MG63 (cell line): ENCODE measurements around the gene TLE6. TPM values are rescaled to one million over a fixed set of nuclear protein-coding genes. Genes with fewer than 3 reads are reported as not detected.
A peak's percentile ranks its signal among the peaks of the same experiment; 100 is the strongest.
"Not testable (repeated sequence)": the region's sequence is repeated elsewhere in the genome, so short reads cannot be mapped to it uniquely, and the experiment has no call there.

Experiments used
- DNase-seq: peaks from one replicate; pipeline ENCODE4 v3.0.0-alpha.2; 2020
- H3K27me3 ChIP-seq: fragments of 250-450 bp; sonication (Bioruptor Pico); 2 replicates; pipeline ENCODE4 v1.5.1; 2020; ENCODE audit warnings: mild to moderate bottlenecking, moderate library complexity
- H3K36me3 ChIP-seq: fragments of 250-450 bp; sonication (Bioruptor Pico); 2 replicates; pipeline ENCODE4 v1.5.1; 2020; ENCODE audit warnings: mild to moderate bottlenecking, moderate library complexity
- H3K4me3 ChIP-seq: fragments of 250-450 bp; sonication (Bioruptor Pico); 2 replicates; pipeline ENCODE4 v1.5.1; 2020; ENCODE audit warnings: mild to moderate bottlenecking, moderate library complexity
- H3K9me3 ChIP-seq: fragments of 250-450 bp; sonication (Bioruptor Pico); 2 replicates; pipeline ENCODE4 v1.5.1; 2020; ENCODE audit warnings: mild to moderate bottlenecking, moderate library complexity
- total RNA-seq: library from RNA; depleted of rRNA; stranded (reverse); fragments of >200 nt; shearing (Covaris generic); gene quantifications from 2 replicates; pipeline ENCODE4 v1.2.3, GENCODE V29; 2014; ENCODE audit warnings: low replicate concordance; rRNA removed

Gene TLE6
- not detected in 2 replicates for total RNA-seq

DNA sequence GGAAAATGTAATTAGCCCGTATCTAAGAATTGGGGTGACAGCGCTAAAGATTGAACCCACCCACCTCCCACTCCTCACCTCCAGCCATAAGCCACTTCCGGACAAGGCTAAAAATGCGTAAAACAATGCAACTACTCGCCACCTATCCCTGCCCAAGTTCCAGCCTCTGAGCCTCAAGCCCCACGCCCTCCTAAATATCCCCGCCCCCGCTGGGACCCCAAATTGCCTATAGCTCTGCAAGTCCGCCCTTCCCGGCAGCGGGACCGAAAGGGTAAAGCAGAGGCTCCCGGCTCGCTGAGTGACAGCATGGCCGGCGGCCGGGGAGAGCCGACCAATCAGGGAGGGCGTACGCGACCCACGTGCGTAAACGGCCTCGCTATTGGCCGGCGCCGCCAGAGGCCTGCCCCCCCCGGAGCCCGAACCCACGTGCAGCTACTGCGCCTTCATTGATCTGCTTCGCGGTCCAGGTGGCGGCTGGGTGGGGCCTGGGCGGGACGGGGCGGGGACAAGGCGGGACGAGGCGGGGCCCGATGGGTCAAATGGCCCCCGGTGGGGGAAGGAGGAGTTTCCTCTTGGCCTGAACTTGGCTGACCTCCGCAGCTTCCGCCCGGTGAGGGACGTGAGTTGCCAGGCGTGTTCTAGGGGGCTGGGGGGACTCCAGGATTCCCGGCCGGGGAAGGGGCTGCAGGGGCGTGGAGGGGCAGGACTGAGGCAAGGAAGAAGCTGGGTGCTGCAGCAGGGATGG, at the start of gene TLE6:
Gene TLE6, plus strand, starts transcription at position 564 of the 745 bp plus-strand sequence. CDS start 670 bp downstream, outside the sequence.
- DNase-seq: peak; percentile 94
- peak within 1 kb of the TSS; percentile 58 for H3K4me3 ChIP-seq
- H3K9me3 ChIP-seq: no peaks in the 10 kb centered on the region
- H3K36me3 ChIP-seq: no peaks in the 10 kb centered on the region
- H3K27me3 ChIP-seq: no peaks in the 10 kb centered on the region

DNA sequence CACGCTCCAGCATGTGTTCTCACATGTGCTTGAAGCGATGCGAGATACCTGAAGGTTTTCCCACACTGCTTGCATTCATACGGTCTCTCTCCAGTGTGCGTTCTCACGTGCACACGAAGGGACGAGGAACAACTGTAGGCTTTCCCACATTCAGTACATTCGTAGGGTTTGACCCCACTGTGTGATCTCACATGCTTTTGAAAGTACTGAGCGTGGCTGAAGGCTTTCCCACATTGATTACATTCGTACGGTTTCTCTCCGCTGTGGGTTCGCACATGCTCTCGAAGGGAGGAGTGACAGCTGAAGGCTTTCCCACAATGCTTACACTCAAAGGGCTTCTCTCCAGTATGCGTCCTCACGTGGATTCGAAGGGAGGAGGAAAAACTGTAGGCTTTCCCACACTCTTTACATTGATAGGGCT, 43.9 kb upstream of the TLE6 start:
- Histone ChIP-seq H3K36me3 (peaks cover 21% of the 10 kb centered on the region), H3K27me3 (no peaks in the 10 kb centered on the region), H3K4me3 (no peak overlapping the region), H3K9me3 (peaks cover 15% of the 10 kb centered on the region)
- DNase-seq: no peak

- Histone ChIP-seq H3K9me3 (peaks cover 15% of the 10 kb centered on the region), H3K36me3 (peaks cover 21% of the 10 kb centered on the region)
- H3K4me3 ChIP-seq, H3K27me3 ChIP-seq, DNase-seq: not testable (repeated sequence)
Measured at GRCh38 chr19:2935863-2936262, 41.5 kb upstream of the TLE6 start.

- H3K9me3 ChIP-seq: no peaks in the 10 kb centered on the region
- H3K27me3 ChIP-seq: no peaks in the 10 kb centered on the region
- H3K36me3 ChIP-seq: no peaks in the 10 kb centered on the region
- H3K4me3 ChIP-seq: no peak overlapping the region
- no peak for DNase-seq
Measured at GRCh38 chr19:2942928-2943640, 34.3 kb upstream of the TLE6 start.

GRCh38 chr19:2944403-2944774, 33.0 kb upstream of the TLE6 start:
- H3K9me3 ChIP-seq: no peaks in the 10 kb centered on the region
- H3K27me3 ChIP-seq: no peaks in the 10 kb centered on the region
- no peak for DNase-seq
- peak overlapping the region; percentile 92 for H3K4me3 ChIP-seq
- H3K36me3 ChIP-seq: no peaks in the 10 kb centered on the region

- Histone ChIP-seq H3K9me3 (no peaks in the 10 kb centered on the region), H3K36me3 (no peaks in the 10 kb centered on the region), H3K27me3 (no peaks in the 10 kb centered on the region), H3K4me3 (peak within 1 kb of the TSS; percentile 92)
- peak; percentile 94 for DNase-seq
Measured at GRCh38 chr19:2944775-2945574, 32.4 kb upstream of the TLE6 start, which contains the start of gene ZNF77. ZNF77 (minus strand) TSS chr19:2944971; CDS start chr19:2944840, 131 bp downstream.

- H3K36me3 ChIP-seq: no peaks in the 10 kb centered on the region
- H3K9me3 ChIP-seq: no peaks in the 10 kb centered on the region
- no peak for DNase-seq
- no peaks in the 10 kb centered on the region for H3K27me3 ChIP-seq
- peak overlapping the region; percentile 92 for H3K4me3 ChIP-seq
Measured at GRCh38 chr19:2945575-2946184, 31.7 kb upstream of the TLE6 start.

- Histone ChIP-seq H3K4me3 (peak overlapping the region; percentile 89), H3K27me3 (no peaks in the 10 kb centered on the region), H3K9me3 (no peaks in the 10 kb centered on the region), H3K36me3 (no peaks in the 10 kb centered on the region)
- DNase-seq: no peak
Measured at GRCh38 chr19:2949939-2950285, 27.5 kb upstream of the TLE6 start.

- H3K36me3 ChIP-seq: no peaks in the 10 kb centered on the region
- H3K4me3 ChIP-seq: peak overlapping the region; percentile 89
- no peaks in the 10 kb centered on the region for H3K27me3 ChIP-seq
- DNase-seq: peak; percentile 95
- no peaks in the 10 kb centered on the region for H3K9me3 ChIP-seq
Measured at GRCh38 chr19:2950286-2951124, 26.9 kb upstream of the TLE6 start.

DNA sequence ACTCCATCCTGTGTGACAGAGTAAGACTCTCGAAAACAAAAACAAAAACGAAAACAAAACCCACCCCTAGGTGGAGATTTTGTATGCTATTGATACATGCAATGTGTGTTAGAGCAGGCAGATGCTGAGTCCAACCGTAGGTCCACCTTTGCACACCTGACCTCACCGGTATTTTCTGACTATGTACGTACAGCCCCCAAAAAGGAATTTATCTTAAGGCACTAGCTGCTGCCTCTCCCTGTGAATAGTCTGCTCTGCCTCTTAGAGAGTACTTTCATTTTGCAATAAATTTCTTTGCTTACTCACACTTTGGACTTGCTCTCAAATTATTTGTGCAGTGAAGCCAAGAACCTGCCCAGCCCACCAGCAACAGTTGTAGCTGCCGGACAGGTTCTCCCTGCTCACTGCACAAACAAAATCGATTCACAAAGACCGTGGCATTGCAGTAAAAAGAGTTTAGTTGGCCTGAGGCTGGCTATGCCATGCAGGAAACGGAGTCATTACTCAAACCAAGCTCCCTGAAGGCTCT, 24.3 kb upstream of the TLE6 start:
- no peaks in the 10 kb centered on the region for H3K27me3 ChIP-seq
- peak overlapping the region; percentile 23 for H3K4me3 ChIP-seq
- DNase-seq: no peak
- no peaks in the 10 kb centered on the region for H3K9me3 ChIP-seq
- no peaks in the 10 kb centered on the region for H3K36me3 ChIP-seq

GRCh38 chr19:2957160-2957559, 20.2 kb upstream of the TLE6 start:
- Histone ChIP-seq H3K4me3 (no peak overlapping the region), H3K9me3 (no peaks in the 10 kb centered on the region), H3K27me3 (no peaks in the 10 kb centered on the region), H3K36me3 (no peaks in the 10 kb centered on the region)
- no peak for DNase-seq

DNA sequence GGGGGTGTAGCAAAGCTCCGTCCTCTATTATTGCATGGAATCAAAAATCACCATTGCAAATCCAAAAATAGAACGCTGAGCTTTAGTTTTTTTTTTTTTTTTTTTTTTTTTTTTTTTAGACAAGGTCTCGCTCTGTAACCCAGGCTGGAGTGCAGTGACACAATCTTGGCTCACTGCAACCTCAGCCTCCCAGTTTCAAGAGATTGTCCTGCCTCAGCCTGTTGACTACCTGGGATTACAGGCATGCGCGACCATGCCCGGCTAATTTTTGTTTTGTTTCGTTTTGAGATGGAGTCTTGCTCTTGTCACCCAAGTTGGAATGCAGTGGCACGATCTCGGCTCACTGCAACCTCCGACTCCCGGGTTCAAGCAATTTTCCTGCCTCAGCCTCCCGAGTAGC, 17.2 kb upstream of the TLE6 start:
- Histone ChIP-seq H3K27me3 (no peaks in the 10 kb centered on the region), H3K9me3 (no peaks in the 10 kb centered on the region), H3K4me3 (no peak overlapping the region), H3K36me3 (no peaks in the 10 kb centered on the region)
- no peak for DNase-seq

- H3K9me3 ChIP-seq: no peaks in the 10 kb centered on the region
- no peak overlapping the region for H3K4me3 ChIP-seq
- no peaks in the 10 kb centered on the region for H3K27me3 ChIP-seq
- H3K36me3 ChIP-seq: no peaks in the 10 kb centered on the region
- DNase-seq: no peak
Measured at GRCh38 chr19:2962018-2962670, 15.2 kb upstream of the TLE6 start.

- Histone ChIP-seq H3K4me3 (no peak overlapping the region), H3K9me3 (no peaks in the 10 kb centered on the region), H3K27me3 (no peaks in the 10 kb centered on the region), H3K36me3 (no peaks in the 10 kb centered on the region)
- no peak for DNase-seq
Measured at GRCh38 chr19:2963122-2963521, 14.2 kb upstream of the TLE6 start.

GRCh38 chr19:2963631-2964030, 13.7 kb upstream of the TLE6 start:
- H3K9me3 ChIP-seq, H3K27me3 ChIP-seq, H3K4me3 ChIP-seq, H3K36me3 ChIP-seq, DNase-seq: not testable (repeated sequence)
